Fibroblast of the aortic adventitia (primary cell): ENCODE data around the gene GPR87. TPM values are rescaled to one million over a fixed set of nuclear protein-coding genes. Genes with fewer than 3 reads are reported as not detected.
A peak's percentile ranks its signal among the peaks of the same experiment; 100 is the strongest.

ENCODE experiments used
- DNase-seq: peaks from one replicate; pipeline ENCODE4 v3.0.0-alpha.2; 2010; ENCODE audit warnings: low read depth
- H3K4me3 ChIP-seq: 2 replicates; pipeline ENCODE4 v1.5.1; 2011; ENCODE audit warnings: low read depth, mild to moderate bottlenecking, control low read depth, low read length, moderate library complexity
- CTCF ChIP-seq: IDR thresholded peaks from 2 replicates; pipeline ENCODE4 v1.5.1; 2011; ENCODE audit warnings: mild to moderate bottlenecking, low read length, control low read depth, inconsistent platforms; ENCODE audit not compliant: insufficient read depth
- total RNA-seq: library from RNA; depleted of rRNA; stranded (reverse); fragments of >200 nt; gene quantifications from 2 replicates; pipeline ENCODE4 v1.2.3, GENCODE V29; 2012; ENCODE audit warnings: low replicate concordance

GPR87 gene
- total RNA-seq, 1 donor: 0.18 TPM

- TF ChIP-seq CTCF: no peak
- H3K4me3 ChIP-seq: no peak overlapping the region
- DNase-seq: no peak
Measured at GRCh38 chr3:151268267-151269235, 48.1 kb downstream of the GPR87 start.

- DNase-seq: no peak
- TF ChIP-seq CTCF: no peak
- no peak overlapping the region for H3K4me3 ChIP-seq
Measured at GRCh38 chr3:151267066-151267465, 49.6 kb downstream of the GPR87 start.

- DNase-seq: no peak
- no peak for TF ChIP-seq CTCF
Measured at GRCh38 chr3:151265866-151266265, 50.8 kb downstream of the GPR87 start.

GRCh38 chr3:151265166-151265565 is 51.5 kb downstream of the GPR87 start:
- no peak for DNase-seq
- no peak overlapping the region for H3K4me3 ChIP-seq
- TF ChIP-seq CTCF: no peak

More at GRCh38 chr3:151265866-151266265, 50.8 kb downstream of the GPR87 start:
- H3K4me3 ChIP-seq: no peak overlapping the region

DNA sequence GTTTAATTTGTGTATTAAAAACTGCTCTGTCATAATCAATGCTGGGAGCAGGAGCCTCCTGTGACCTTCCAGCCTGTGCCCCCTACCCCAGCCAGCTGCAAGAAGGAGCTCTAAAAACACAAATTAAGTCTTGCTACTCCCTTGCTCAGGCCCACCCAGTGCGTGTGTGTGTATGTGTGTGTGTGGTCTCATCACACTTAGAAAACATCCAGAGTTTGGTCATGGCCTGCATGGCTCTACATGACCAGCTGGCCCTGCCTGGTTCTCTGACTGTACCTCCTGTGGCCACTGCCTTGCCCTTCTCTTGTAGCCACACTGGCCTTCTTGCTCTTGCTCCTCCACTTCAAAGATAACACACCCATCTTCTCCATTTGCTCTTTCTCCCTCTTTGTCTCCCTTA is 52.0 kb downstream of the GPR87 start:
- DNase-seq: no peak

GRCh38 chr3:151262871-151263525 is 53.6 kb downstream of the GPR87 start:
- no peak for TF ChIP-seq CTCF
- DNase-seq: peak; percentile 27
- no peak overlapping the region for H3K4me3 ChIP-seq

More for the DNA sequence above, 52.0 kb downstream of the GPR87 start:
- no peak for TF ChIP-seq CTCF
- no peak overlapping the region for H3K4me3 ChIP-seq
